Fibroblast of the aortic adventitia (primary cell): ENCODE data around the gene MTARC1. TPM values are rescaled to one million over a fixed set of nuclear protein-coding genes. Genes with fewer than 3 reads are reported as not detected.
A peak's percentile ranks its signal among the peaks of the same experiment; 100 is the strongest.

Experiments
- DNase-seq: peaks from one replicate; pipeline ENCODE4 v3.0.0-alpha.2; 2010; ENCODE audit warnings: low read depth
- H3K4me3 ChIP-seq: 2 replicates; pipeline ENCODE4 v1.5.1; 2011; ENCODE audit warnings: low read depth, mild to moderate bottlenecking, control low read depth, low read length, moderate library complexity
- total RNA-seq: library from RNA; depleted of rRNA; stranded (reverse); fragments of >200 nt; gene quantifications from 2 replicates; pipeline ENCODE4 v1.2.3, GENCODE V29; 2012; ENCODE audit warnings: low replicate concordance
- TF ChIP-seq, protein P1 (sequence below): IDR thresholded peaks from 2 replicates; pipeline ENCODE4 v1.5.1; 2011; ENCODE audit warnings: mild to moderate bottlenecking, low read length, control low read depth, inconsistent platforms; ENCODE audit not compliant: insufficient read depth

Gene MTARC1
- total RNA-seq, 1 donor, result 0.72 TPM

DNA sequence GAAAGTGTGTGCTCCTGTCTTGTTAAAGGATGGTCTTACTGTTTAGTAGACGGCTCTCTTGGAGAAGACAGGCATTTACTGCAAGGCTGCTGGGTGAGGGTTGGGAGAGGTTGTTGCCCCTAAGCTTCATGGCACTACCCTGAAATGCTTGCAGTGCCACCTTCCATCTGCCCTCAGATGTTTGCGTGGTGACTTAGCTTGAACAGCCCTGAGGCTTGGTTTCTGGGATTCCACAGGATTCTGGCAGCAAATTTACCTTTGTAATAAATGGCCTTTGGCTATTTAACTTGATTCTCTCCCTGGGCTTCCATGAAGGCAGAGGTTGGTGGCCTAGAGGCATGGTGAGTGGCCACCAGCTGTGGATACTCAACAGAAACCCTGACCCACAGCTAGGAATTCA is 11.6 kb downstream of the MTARC1 start:
- no peak overlapping the region for H3K4me3 ChIP-seq
- DNase-seq, result no peak
- TF ChIP-seq, protein P1, sequence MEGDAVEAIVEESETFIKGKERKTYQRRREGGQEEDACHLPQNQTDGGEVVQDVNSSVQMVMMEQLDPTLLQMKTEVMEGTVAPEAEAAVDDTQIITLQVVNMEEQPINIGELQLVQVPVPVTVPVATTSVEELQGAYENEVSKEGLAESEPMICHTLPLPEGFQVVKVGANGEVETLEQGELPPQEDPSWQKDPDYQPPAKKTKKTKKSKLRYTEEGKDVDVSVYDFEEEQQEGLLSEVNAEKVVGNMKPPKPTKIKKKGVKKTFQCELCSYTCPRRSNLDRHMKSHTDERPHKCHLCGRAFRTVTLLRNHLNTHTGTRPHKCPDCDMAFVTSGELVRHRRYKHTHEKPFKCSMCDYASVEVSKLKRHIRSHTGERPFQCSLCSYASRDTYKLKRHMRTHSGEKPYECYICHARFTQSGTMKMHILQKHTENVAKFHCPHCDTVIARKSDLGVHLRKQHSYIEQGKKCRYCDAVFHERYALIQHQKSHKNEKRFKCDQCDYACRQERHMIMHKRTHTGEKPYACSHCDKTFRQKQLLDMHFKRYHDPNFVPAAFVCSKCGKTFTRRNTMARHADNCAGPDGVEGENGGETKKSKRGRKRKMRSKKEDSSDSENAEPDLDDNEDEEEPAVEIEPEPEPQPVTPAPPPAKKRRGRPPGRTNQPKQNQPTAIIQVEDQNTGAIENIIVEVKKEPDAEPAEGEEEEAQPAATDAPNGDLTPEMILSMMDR, result no peak

- no peak overlapping the region for H3K4me3 ChIP-seq
- TF ChIP-seq, protein P1, result no peak
- DNase-seq, result no peak
Measured at GRCh38 chr1:220800262-220800661, 13.5 kb downstream of the MTARC1 start.

GRCh38 chr1:220803401-220804201 is 16.9 kb downstream of the MTARC1 start:
- peak; percentile 51 for DNase-seq
- TF ChIP-seq, protein P1, result peak; percentile 73
- H3K4me3 ChIP-seq, result no peak overlapping the region

DNA sequence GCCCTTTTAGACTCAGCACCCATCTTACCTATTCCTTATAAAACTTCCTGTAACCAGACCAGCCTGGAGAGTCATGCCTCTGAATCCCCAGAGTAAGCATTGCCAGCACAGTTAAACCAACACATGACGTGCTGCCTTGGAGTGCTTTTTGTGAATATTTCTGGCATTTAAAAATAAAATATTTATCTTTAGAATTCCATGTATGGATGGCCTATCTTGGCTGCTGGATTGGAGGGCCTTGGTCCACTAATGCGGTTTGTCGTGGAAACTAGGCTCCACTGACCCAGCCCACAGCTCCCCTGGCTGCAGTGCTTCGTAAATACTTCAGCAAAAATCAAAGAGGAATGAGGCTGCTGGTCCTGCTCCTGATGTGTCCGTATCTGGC is 17.5 kb downstream of the MTARC1 start:
- TF ChIP-seq, protein P1, result no peak
- DNase-seq, result no peak
- H3K4me3 ChIP-seq, result no peak overlapping the region

DNA sequence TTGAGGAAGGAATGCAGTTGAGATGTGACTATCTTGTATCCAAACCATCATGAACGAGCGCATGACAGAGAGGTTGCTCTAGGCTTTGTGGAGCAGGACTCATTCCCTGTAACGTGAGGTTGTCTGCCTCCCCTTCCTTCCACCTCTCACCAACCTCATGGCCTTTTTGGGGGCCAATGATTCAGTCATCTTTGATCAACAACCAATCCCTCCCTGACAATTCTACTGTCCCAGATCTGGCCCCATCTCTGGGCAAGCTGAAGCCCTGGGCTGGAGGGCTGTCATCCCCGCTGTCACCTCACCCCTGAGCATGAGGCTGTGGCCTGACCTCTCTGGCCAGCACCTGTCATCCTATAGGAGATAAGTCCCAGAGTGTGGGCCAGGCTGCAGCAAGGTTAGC is 19.7 kb downstream of the MTARC1 start:
- no peak for DNase-seq
- TF ChIP-seq, protein P1, result no peak
- no peak overlapping the region for H3K4me3 ChIP-seq

GRCh38 chr1:220807726-220808125 is 21.0 kb downstream of the MTARC1 start:
- no peak overlapping the region for H3K4me3 ChIP-seq
- DNase-seq, result no peak
- TF ChIP-seq, protein P1, result no peak
